ENCODE data around the gene PSME3IP1.
A peak's percentile ranks its signal among the peaks of the same experiment; 100 is the strongest.

Gene PSME3IP1

GRCh38 chr16:57138281-57138935, 47.4 kb downstream of the PSME3IP1 start:
- Histone ChIP-seq H3K9ac (ENCODE audit: low read depth, low read length) (no peak overlapping the region), H3K36me3 (ENCODE audit: insufficient read depth, low read depth, low read length) (no peaks in the 10 kb centered on the region), H3K9me3 (ENCODE audit: insufficient read depth, low read depth, low read length) (no peaks in the 10 kb centered on the region), H3K4me1 (ENCODE audit: insufficient read depth, low read length) (peaks cover 3% of the 10 kb centered on the region; the same call in 1 of the 2 replicates), H3K27me3 (ENCODE audit: insufficient read depth, low read length) (no peaks in the 10 kb centered on the region), H3K27ac (ENCODE audit: low read length) (no peak overlapping the region), H3K4me3 (ENCODE audit: low read length) (no peak overlapping the region)

GRCh38 chr16:57137566-57138273, 48.1 kb downstream of the PSME3IP1 start:
- Histone ChIP-seq H3K27me3 (ENCODE audit: insufficient read depth, low read length) (no peaks in the 10 kb centered on the region), H3K9ac (ENCODE audit: low read depth, low read length) (no peak overlapping the region), H3K27ac (ENCODE audit: low read length) (no peak overlapping the region), H3K4me1 (ENCODE audit: insufficient read depth, low read length) (peaks cover 3% of the 10 kb centered on the region; the same call in 1 of the 2 replicates), H3K36me3 (ENCODE audit: insufficient read depth, low read depth, low read length) (no peaks in the 10 kb centered on the region), H3K9me3 (ENCODE audit: insufficient read depth, low read depth, low read length) (no peaks in the 10 kb centered on the region), H3K4me3 (ENCODE audit: low read length) (no peak overlapping the region)

- Histone ChIP-seq H3K9me3 (ENCODE audit: insufficient read depth, low read depth, low read length) (no peaks in the 10 kb centered on the region), H3K27me3 (ENCODE audit: insufficient read depth, low read length) (no peaks in the 10 kb centered on the region), H3K4me3 (ENCODE audit: low read length) (no peak overlapping the region), H3K27ac (ENCODE audit: low read length) (no peak overlapping the region), H3K9ac (ENCODE audit: low read depth, low read length) (no peak overlapping the region), H3K4me1 (ENCODE audit: insufficient read depth, low read length) (peaks cover 3% of the 10 kb centered on the region; the same call in 1 of the 2 replicates), H3K36me3 (ENCODE audit: insufficient read depth, low read depth, low read length) (no peaks in the 10 kb centered on the region)
These were observed 48.8 kb downstream of the PSME3IP1 start for GRCh38 chr16:57137043-57137442.

GRCh38 chr16:57134982-57135381, 50.9 kb downstream of the PSME3IP1 start:
- Histone ChIP-seq H3K9me3 (ENCODE audit: insufficient read depth, low read depth, low read length) (no peaks in the 10 kb centered on the region), H3K27ac (ENCODE audit: low read length) (no peak overlapping the region), H3K27me3 (ENCODE audit: insufficient read depth, low read length) (no peaks in the 10 kb centered on the region), H3K9ac (ENCODE audit: low read depth, low read length) (peak overlapping the region; percentile 32; the same call in 1 of the 2 replicates), H3K36me3 (ENCODE audit: insufficient read depth, low read depth, low read length) (no peaks in the 10 kb centered on the region), H3K4me1 (ENCODE audit: insufficient read depth, low read length) (peaks cover 3% of the 10 kb centered on the region; the same call in 1 of the 2 replicates), H3K4me3 (ENCODE audit: low read length) (no peak overlapping the region)

- no peaks in the 10 kb centered on the region for H3K36me3 ChIP-seq (ENCODE audit: insufficient read depth, low read depth, low read length)
- no peak overlapping the region for H3K4me3 ChIP-seq (ENCODE audit: low read length)
- no peaks in the 10 kb centered on the region for H3K27me3 ChIP-seq (ENCODE audit: insufficient read depth, low read length)
- H3K9me3 ChIP-seq (ENCODE audit: insufficient read depth, low read depth, low read length), result no peaks in the 10 kb centered on the region
- H3K4me1 ChIP-seq (ENCODE audit: insufficient read depth, low read length), result peaks cover 3% of the 10 kb centered on the region; the same call in 1 of the 2 replicates
- H3K27ac ChIP-seq (ENCODE audit: low read length), result no peak overlapping the region
- H3K9ac ChIP-seq (ENCODE audit: low read depth, low read length), result no peak overlapping the region
These were observed 52.0 kb downstream of the PSME3IP1 start for GRCh38 chr16:57133886-57134285.

- H3K27ac ChIP-seq (ENCODE audit: low read length), result no peak overlapping the region
- no peak overlapping the region for H3K4me3 ChIP-seq (ENCODE audit: low read length)
- no peaks in the 10 kb centered on the region for H3K36me3 ChIP-seq (ENCODE audit: insufficient read depth, low read depth, low read length)
- peaks cover 3% of the 10 kb centered on the region; the same call in 1 of the 2 replicates for H3K4me1 ChIP-seq (ENCODE audit: insufficient read depth, low read length)
- H3K9me3 ChIP-seq (ENCODE audit: insufficient read depth, low read depth, low read length), result no peaks in the 10 kb centered on the region
- H3K9ac ChIP-seq (ENCODE audit: low read depth, low read length), result no peak overlapping the region
- H3K27me3 ChIP-seq (ENCODE audit: insufficient read depth, low read length), result no peaks in the 10 kb centered on the region
These were observed 52.8 kb downstream of the PSME3IP1 start for GRCh38 chr16:57133031-57133430.

GRCh38 chr16:57132470-57132869, 53.4 kb downstream of the PSME3IP1 start:
- H3K36me3 ChIP-seq (ENCODE audit: insufficient read depth, low read depth, low read length), result no peaks in the 10 kb centered on the region
- no peaks in the 10 kb centered on the region for H3K9me3 ChIP-seq (ENCODE audit: insufficient read depth, low read depth, low read length)
- no peaks in the 10 kb centered on the region for H3K27me3 ChIP-seq (ENCODE audit: insufficient read depth, low read length)
- no peak overlapping the region for H3K4me3 ChIP-seq (ENCODE audit: low read length)
- no peak overlapping the region for H3K27ac ChIP-seq (ENCODE audit: low read length)
- no peak overlapping the region for H3K9ac ChIP-seq (ENCODE audit: low read depth, low read length)
- peaks cover 3% of the 10 kb centered on the region; the same call in 1 of the 2 replicates for H3K4me1 ChIP-seq (ENCODE audit: insufficient read depth, low read length)

- Histone ChIP-seq H3K9ac (ENCODE audit: low read depth, low read length) (no peak overlapping the region), H3K27ac (ENCODE audit: low read length) (no peak overlapping the region), H3K4me1 (ENCODE audit: insufficient read depth, low read length) (peaks cover 3% of the 10 kb centered on the region; the same call in 1 of the 2 replicates), H3K4me3 (ENCODE audit: low read length) (no peak overlapping the region), H3K36me3 (ENCODE audit: insufficient read depth, low read depth, low read length) (no peaks in the 10 kb centered on the region), H3K9me3 (ENCODE audit: insufficient read depth, low read depth, low read length) (no peaks in the 10 kb centered on the region), H3K27me3 (ENCODE audit: insufficient read depth, low read length) (no peaks in the 10 kb centered on the region)
These were observed 54.4 kb downstream of the PSME3IP1 start for GRCh38 chr16:57131351-57131970.

GRCh38 chr16:57130950-57131321, 54.9 kb downstream of the PSME3IP1 start:
- no peak overlapping the region for H3K9ac ChIP-seq (ENCODE audit: low read depth, low read length)
- H3K4me3 ChIP-seq (ENCODE audit: low read length), result no peak overlapping the region
- no peaks in the 10 kb centered on the region for H3K27me3 ChIP-seq (ENCODE audit: insufficient read depth, low read length)
- H3K36me3 ChIP-seq (ENCODE audit: insufficient read depth, low read depth, low read length), result no peaks in the 10 kb centered on the region
- no peaks in the 10 kb centered on the region for H3K9me3 ChIP-seq (ENCODE audit: insufficient read depth, low read depth, low read length)
- H3K4me1 ChIP-seq (ENCODE audit: insufficient read depth, low read length), result peaks cover 3% of the 10 kb centered on the region; the same call in 1 of the 2 replicates
- no peak overlapping the region for H3K27ac ChIP-seq (ENCODE audit: low read length)

- Histone ChIP-seq H3K27ac (ENCODE audit: low read length) (no peak overlapping the region), H3K4me3 (ENCODE audit: low read length) (no peak overlapping the region), H3K27me3 (ENCODE audit: insufficient read depth, low read length) (no peaks in the 10 kb centered on the region), H3K9me3 (ENCODE audit: insufficient read depth, low read depth, low read length) (no peaks in the 10 kb centered on the region), H3K4me1 (ENCODE audit: insufficient read depth, low read length) (no peaks in the 10 kb centered on the region), H3K36me3 (ENCODE audit: insufficient read depth, low read depth, low read length) (no peaks in the 10 kb centered on the region), H3K9ac (ENCODE audit: low read depth, low read length) (no peak overlapping the region)
These were observed 57.0 kb downstream of the PSME3IP1 start for GRCh38 chr16:57128771-57129389.

GRCh38 chr16:57127836-57128235, 58.0 kb downstream of the PSME3IP1 start:
- no peak overlapping the region for H3K9ac ChIP-seq (ENCODE audit: low read depth, low read length)
- H3K27me3 ChIP-seq (ENCODE audit: insufficient read depth, low read length), result no peaks in the 10 kb centered on the region
- no peaks in the 10 kb centered on the region for H3K9me3 ChIP-seq (ENCODE audit: insufficient read depth, low read depth, low read length)
- no peak overlapping the region for H3K27ac ChIP-seq (ENCODE audit: low read length)
- H3K4me3 ChIP-seq (ENCODE audit: low read length), result no peak overlapping the region
- no peaks in the 10 kb centered on the region for H3K4me1 ChIP-seq (ENCODE audit: insufficient read depth, low read length)
- no peaks in the 10 kb centered on the region for H3K36me3 ChIP-seq (ENCODE audit: insufficient read depth, low read depth, low read length)
